Large intestine (tissue), 3 donors: ENCODE measurements around the gene RSPH6A. TPM values are rescaled to one million over a fixed set of nuclear protein-coding genes. Genes with fewer than 3 reads are reported as not detected.
"Not testable (repeated sequence)": the region's sequence is repeated elsewhere in the genome, so short reads cannot be mapped to it uniquely, and the experiment has no call there.

Experiments used
- DNase-seq, 2 donors: peaks; one replicate each; pipeline versions ENCODE4 v3.0.0 to v3.0.0-alpha.2; 2013
- H3K27ac ChIP-seq: one replicate; pipeline ENCODE4 v1.5.1; 2013; ENCODE audit warnings: low read length
- H3K27me3 ChIP-seq: 2 replicates; pipeline ENCODE4 v1.6.1; 2013; ENCODE audit warnings: low read length; ENCODE audit not compliant: control insufficient read depth, insufficient read depth
- H3K36me3 ChIP-seq: 2 replicates; pipeline ENCODE4 v1.6.1; 2013; ENCODE audit warnings: low read length; ENCODE audit not compliant: control insufficient read depth, insufficient read depth
- H3K4me1 ChIP-seq: one replicate; pipeline ENCODE4 v1.6.1; 2013; ENCODE audit warnings: low read length; ENCODE audit not compliant: control insufficient read depth, insufficient read depth
- H3K4me3 ChIP-seq: one replicate; pipeline ENCODE4 v1.5.1; 2013; ENCODE audit warnings: low read length
- H3K9me3 ChIP-seq: one replicate; pipeline ENCODE4 v1.6.1; 2013; ENCODE audit warnings: mild to moderate bottlenecking, low read depth, low read length, moderate library complexity; ENCODE audit not compliant: control insufficient read depth
- WGBS: methylation state at CpG from one replicate; pipeline ENCODE4 v1.1.5; 2013; ENCODE audit warnings: low lambda C conversion rate; ENCODE audit not compliant: insufficient coverage; 5-methylcytosine and 5-hydroxymethylcytosine counted together
- polyA plus RNA-seq: library from polyadenylated mRNA; unstranded; fragments of 120-200 nt; gene quantifications from one replicate; pipeline ENCODE4 v1.2.1, GENCODE V29; 2013

Gene RSPH6A
- polyA plus RNA-seq, 1 donor: 0.01 TPM

- not testable (repeated sequence) for DNase-seq, H3K4me1 ChIP-seq, H3K36me3 ChIP-seq, H3K27me3 ChIP-seq, H3K9me3 ChIP-seq, H3K4me3 ChIP-seq, H3K27ac ChIP-seq
- WGBS: no CpG with 5 or more reads among the region's 10 CpGs
Observed at GRCh38 chr19:45751483-45751882, 63.6 kb downstream of the RSPH6A start.

- Histone ChIP-seq H3K27me3 (peaks cover 7% of the 10 kb centered on the region), H3K4me1 (no peaks in the 10 kb centered on the region), H3K36me3 (no peaks in the 10 kb centered on the region), H3K27ac (no peak overlapping the region), H3K4me3 (no peak overlapping the region), H3K9me3 (no peaks in the 10 kb centered on the region)
- no CpG with 5 or more reads among the region's 5 CpGs for WGBS
- DNase-seq: no peak
Observed at GRCh38 chr19:45747513-45747912, 67.6 kb downstream of the RSPH6A start.

- Histone ChIP-seq H3K9me3 (no peaks in the 10 kb centered on the region), H3K4me1 (no peaks in the 10 kb centered on the region), H3K4me3 (no peak overlapping the region), H3K27me3 (peaks cover 7% of the 10 kb centered on the region), H3K27ac (no peak overlapping the region), H3K36me3 (no peaks in the 10 kb centered on the region)
- no CpG with 5 or more reads among the region's 5 CpGs for WGBS
- no peak for DNase-seq
Observed at GRCh38 chr19:45746866-45747265, 68.2 kb downstream of the RSPH6A start.

Other genes starting within 250 kb of the RSPH6A start
- gene OPA3, start 230.5 kb downstream of the RSPH6A start, polyA plus RNA-seq: 8.7 TPM
- 0.66 TPM for gene GPR4, start 213.1 kb downstream of the RSPH6A start, polyA plus RNA-seq
- gene EML2, start 175.9 kb downstream of the RSPH6A start, polyA plus RNA-seq: 24.4 TPM
- gene GIPR, start 147.1 kb downstream of the RSPH6A start, polyA plus RNA-seq: 8.1 TPM
- gene SNRPD2, start 123.4 kb downstream of the RSPH6A start, polyA plus RNA-seq: 249 TPM
- 8.1 TPM for gene QPCTL, start 122.6 kb downstream of the RSPH6A start, polyA plus RNA-seq
- gene FBXO46, start 84.4 kb downstream of the RSPH6A start, polyA plus RNA-seq: 13.9 TPM
- not detected for gene MEIOSIN, start 81.9 kb downstream of the RSPH6A start, polyA plus RNA-seq
- 9.3 TPM for gene SIX5, start 46.1 kb downstream of the RSPH6A start, polyA plus RNA-seq
- gene DMPK, start 32.8 kb downstream of the RSPH6A start, polyA plus RNA-seq: 49.4 TPM
- 24.4 TPM for gene DMWD, start 22.5 kb downstream of the RSPH6A start, polyA plus RNA-seq
- 65.0 TPM for gene SYMPK, start 47.8 kb upstream of the RSPH6A start, polyA plus RNA-seq
- gene FOXA3, start 49.0 kb upstream of the RSPH6A start, polyA plus RNA-seq: 21.3 TPM
- gene IRF2BP1, start 70.8 kb upstream of the RSPH6A start, polyA plus RNA-seq: 21.1 TPM
- 8.9 TPM for gene MYPOP, start 87.3 kb upstream of the RSPH6A start, polyA plus RNA-seq
- not detected for gene NANOS2, start 99.5 kb upstream of the RSPH6A start, polyA plus RNA-seq
- 2.5 TPM for gene NOVA2, start 158.6 kb upstream of the RSPH6A start, polyA plus RNA-seq
- 13.2 TPM for gene CCDC61, start 180.2 kb upstream of the RSPH6A start, polyA plus RNA-seq
- 0.07 TPM for gene PGLYRP1, start 207.7 kb upstream of the RSPH6A start, polyA plus RNA-seq
- gene IGFL4, start 225.7 kb upstream of the RSPH6A start, polyA plus RNA-seq: 0.36 TPM